K562 (cell line): Measurements from ENCODE around the gene TBRG1. TPM values are rescaled to one million over a fixed set of nuclear protein-coding genes. Genes with fewer than 3 reads are reported as not detected.

Experiments
- EZH2 ChIP-seq: IDR thresholded peaks from 2 replicates; pipeline ENCODE4 v1.6.1; 2012; ENCODE audit warnings: low read depth, mild to moderate bottlenecking, inconsistent platforms, low read length, borderline replicate concordance
- HDAC8 ChIP-seq: fragments of 450-650 bp; IDR thresholded peaks from 2 replicates; pipeline ENCODE4 v1.6.1; 2016; ENCODE audit warnings: mild to moderate bottlenecking, missing genetic modification characterization, moderate library complexity, missing compliant biosample characterization
- polyA plus RNA-seq, 8 experiments: library from polyadenylated mRNA; depleted of rRNA in 4 of 8; stranded (reverse) in 5 of 8; unstranded in 3 of 8; fragments of >200 nt; fragmentation: Nextera tagmentation in 2 of 8; fragmentation: Illumina TruSeq in 1 of 8; extraction: Ambion mirVana in 2 of 8; extraction: Trizol in 1 of 8; gene quantifications; 2 replicates each; pipeline versions ENCODE4 v1.2.1 to v1.2.3, GENCODE V29; 2011 to 2014; ENCODE audit warnings: inconsistent platforms in 1 of 8, missing spikeins in 1 of 8
- total RNA-seq, 7 experiments: library from RNA; depleted of rRNA in 6 of 7; stranded (reverse); fragments of >200 nt in 6 of 7; fragmentation: Illumina TruSeq in 2 of 7; extraction: Trizol in 2 of 7; gene quantifications; 2 replicates each; pipeline versions ENCODE4 v1.2.1 to v1.2.3, GENCODE V29; 2011 to 2021; ENCODE audit warnings: low replicate concordance in 1 of 7
- TF ChIP-seq, protein P1 (sequence below): fragments of 250-450 bp; sonication (Bioruptor Pico); IDR thresholded peaks from 2 replicates; pipeline ENCODE4 v1.4.0; 2020; ENCODE audit warnings: mild to moderate bottlenecking, moderate library complexity
- TF ChIP-seq, protein P2 (sequence below): fragments of 200-800 bp; sonication (Bioruptor generic); IDR thresholded peaks from 2 replicates; pipeline ENCODE4 v1.6.1; 2017; ENCODE audit warnings: missing genetic modification characterization, missing compliant biosample characterization
- TF ChIP-seq, protein P3 (sequence below): fragments of 250-450 bp; sonication (Bioruptor Pico); IDR thresholded peaks from 2 replicates; pipeline ENCODE4 v1.9.0; 2021; ENCODE audit warnings: mild to moderate bottlenecking, inconsistent platforms
- TF ChIP-seq, protein P4 (sequence below): fragments of 200-600 bp; sonication (generic); IDR thresholded peaks from one replicate; pipeline ENCODE4 v1.6.1; 2012; ENCODE audit warnings: mild to moderate bottlenecking, low read depth, low read length, inconsistent platforms

The TBRG1 gene
- total and polyA plus RNA-seq, 9 of the 15 experiments (the other 6 are each of a cell fraction or from before 2014, with no cell fraction given) = 8.7 to 30.0 (median 20.2) TPM

DNA sequence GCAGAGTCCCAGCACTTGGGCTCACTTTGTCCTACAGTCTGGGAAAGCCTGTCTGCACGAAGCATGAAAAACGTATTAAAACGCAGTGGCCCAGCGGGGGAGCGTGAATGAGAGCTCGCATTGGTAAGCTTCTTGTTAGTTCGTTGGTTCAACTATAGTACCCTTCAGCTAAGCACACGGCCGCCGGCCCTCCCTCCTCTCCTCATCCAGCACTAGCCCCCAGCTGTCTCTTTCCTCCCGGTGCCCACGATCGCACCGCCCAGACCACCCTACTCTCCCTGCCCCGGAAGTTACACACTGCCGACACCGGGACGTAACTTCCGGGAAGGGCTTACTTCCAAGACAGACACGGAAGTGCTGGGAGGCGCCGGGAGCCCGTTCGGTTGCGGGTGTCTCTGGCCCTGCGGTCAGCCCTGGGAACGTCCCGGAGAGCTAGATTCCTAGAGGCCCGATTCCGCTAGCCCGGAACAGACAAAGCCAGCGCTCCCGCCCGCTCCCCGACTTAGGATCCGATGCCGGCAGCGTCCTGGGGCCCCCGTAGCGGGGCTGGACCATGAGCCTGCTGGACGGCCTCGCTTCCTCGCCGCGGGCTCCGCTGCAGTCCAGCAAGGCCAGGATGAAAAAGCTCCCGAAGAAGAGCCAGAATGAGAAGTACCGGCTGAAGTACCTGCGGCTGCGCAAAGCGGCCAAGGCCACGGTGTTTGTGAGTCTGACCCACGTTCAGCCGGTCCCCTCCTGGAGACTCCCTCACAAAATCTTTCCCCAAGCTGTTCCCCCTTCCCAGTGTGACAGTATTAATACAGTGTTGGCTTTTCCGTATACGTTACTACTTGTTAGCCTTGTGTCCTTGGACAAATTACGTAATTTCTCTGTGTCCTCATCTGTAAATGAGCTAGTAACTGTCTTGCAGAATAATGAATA, at the start of gene TBRG1 (continued):
- TF ChIP-seq, protein P1, sequence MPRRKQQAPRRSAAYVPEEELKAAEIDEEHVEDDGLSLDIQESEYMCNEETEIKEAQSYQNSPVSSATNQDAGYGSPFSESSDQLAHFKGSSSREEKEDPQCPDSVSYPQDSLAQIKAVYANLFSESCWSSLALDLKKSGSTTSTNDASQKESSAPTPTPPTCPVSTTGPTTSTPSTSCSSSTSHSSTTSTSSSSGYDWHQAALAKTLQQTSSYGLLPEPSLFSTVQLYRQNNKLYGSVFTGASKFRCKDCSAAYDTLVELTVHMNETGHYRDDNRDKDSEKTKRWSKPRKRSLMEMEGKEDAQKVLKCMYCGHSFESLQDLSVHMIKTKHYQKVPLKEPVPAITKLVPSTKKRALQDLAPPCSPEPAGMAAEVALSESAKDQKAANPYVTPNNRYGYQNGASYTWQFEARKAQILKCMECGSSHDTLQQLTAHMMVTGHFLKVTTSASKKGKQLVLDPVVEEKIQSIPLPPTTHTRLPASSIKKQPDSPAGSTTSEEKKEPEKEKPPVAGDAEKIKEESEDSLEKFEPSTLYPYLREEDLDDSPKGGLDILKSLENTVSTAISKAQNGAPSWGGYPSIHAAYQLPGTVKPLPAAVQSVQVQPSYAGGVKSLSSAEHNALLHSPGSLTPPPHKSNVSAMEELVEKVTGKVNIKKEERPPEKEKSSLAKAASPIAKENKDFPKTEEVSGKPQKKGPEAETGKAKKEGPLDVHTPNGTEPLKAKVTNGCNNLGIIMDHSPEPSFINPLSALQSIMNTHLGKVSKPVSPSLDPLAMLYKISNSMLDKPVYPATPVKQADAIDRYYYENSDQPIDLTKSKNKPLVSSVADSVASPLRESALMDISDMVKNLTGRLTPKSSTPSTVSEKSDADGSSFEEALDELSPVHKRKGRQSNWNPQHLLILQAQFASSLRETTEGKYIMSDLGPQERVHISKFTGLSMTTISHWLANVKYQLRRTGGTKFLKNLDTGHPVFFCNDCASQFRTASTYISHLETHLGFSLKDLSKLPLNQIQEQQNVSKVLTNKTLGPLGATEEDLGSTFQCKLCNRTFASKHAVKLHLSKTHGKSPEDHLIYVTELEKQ (CRISPR knock-in tag) = no peak
- TF ChIP-seq, protein P2, sequence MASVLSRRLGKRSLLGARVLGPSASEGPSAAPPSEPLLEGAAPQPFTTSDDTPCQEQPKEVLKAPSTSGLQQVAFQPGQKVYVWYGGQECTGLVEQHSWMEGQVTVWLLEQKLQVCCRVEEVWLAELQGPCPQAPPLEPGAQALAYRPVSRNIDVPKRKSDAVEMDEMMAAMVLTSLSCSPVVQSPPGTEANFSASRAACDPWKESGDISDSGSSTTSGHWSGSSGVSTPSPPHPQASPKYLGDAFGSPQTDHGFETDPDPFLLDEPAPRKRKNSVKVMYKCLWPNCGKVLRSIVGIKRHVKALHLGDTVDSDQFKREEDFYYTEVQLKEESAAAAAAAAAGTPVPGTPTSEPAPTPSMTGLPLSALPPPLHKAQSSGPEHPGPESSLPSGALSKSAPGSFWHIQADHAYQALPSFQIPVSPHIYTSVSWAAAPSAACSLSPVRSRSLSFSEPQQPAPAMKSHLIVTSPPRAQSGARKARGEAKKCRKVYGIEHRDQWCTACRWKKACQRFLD (CRISPR knock-in tag) = no peak
- TF ChIP-seq HDAC8 (tag) (no peak), EZH2 (no peak)
- TF ChIP-seq, protein P3, sequence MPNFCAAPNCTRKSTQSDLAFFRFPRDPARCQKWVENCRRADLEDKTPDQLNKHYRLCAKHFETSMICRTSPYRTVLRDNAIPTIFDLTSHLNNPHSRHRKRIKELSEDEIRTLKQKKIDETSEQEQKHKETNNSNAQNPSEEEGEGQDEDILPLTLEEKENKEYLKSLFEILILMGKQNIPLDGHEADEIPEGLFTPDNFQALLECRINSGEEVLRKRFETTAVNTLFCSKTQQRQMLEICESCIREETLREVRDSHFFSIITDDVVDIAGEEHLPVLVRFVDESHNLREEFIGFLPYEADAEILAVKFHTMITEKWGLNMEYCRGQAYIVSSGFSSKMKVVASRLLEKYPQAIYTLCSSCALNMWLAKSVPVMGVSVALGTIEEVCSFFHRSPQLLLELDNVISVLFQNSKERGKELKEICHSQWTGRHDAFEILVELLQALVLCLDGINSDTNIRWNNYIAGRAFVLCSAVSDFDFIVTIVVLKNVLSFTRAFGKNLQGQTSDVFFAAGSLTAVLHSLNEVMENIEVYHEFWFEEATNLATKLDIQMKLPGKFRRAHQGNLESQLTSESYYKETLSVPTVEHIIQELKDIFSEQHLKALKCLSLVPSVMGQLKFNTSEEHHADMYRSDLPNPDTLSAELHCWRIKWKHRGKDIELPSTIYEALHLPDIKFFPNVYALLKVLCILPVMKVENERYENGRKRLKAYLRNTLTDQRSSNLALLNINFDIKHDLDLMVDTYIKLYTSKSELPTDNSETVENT (CRISPR knock-in tag) = no peak
- TF ChIP-seq, protein P4, sequence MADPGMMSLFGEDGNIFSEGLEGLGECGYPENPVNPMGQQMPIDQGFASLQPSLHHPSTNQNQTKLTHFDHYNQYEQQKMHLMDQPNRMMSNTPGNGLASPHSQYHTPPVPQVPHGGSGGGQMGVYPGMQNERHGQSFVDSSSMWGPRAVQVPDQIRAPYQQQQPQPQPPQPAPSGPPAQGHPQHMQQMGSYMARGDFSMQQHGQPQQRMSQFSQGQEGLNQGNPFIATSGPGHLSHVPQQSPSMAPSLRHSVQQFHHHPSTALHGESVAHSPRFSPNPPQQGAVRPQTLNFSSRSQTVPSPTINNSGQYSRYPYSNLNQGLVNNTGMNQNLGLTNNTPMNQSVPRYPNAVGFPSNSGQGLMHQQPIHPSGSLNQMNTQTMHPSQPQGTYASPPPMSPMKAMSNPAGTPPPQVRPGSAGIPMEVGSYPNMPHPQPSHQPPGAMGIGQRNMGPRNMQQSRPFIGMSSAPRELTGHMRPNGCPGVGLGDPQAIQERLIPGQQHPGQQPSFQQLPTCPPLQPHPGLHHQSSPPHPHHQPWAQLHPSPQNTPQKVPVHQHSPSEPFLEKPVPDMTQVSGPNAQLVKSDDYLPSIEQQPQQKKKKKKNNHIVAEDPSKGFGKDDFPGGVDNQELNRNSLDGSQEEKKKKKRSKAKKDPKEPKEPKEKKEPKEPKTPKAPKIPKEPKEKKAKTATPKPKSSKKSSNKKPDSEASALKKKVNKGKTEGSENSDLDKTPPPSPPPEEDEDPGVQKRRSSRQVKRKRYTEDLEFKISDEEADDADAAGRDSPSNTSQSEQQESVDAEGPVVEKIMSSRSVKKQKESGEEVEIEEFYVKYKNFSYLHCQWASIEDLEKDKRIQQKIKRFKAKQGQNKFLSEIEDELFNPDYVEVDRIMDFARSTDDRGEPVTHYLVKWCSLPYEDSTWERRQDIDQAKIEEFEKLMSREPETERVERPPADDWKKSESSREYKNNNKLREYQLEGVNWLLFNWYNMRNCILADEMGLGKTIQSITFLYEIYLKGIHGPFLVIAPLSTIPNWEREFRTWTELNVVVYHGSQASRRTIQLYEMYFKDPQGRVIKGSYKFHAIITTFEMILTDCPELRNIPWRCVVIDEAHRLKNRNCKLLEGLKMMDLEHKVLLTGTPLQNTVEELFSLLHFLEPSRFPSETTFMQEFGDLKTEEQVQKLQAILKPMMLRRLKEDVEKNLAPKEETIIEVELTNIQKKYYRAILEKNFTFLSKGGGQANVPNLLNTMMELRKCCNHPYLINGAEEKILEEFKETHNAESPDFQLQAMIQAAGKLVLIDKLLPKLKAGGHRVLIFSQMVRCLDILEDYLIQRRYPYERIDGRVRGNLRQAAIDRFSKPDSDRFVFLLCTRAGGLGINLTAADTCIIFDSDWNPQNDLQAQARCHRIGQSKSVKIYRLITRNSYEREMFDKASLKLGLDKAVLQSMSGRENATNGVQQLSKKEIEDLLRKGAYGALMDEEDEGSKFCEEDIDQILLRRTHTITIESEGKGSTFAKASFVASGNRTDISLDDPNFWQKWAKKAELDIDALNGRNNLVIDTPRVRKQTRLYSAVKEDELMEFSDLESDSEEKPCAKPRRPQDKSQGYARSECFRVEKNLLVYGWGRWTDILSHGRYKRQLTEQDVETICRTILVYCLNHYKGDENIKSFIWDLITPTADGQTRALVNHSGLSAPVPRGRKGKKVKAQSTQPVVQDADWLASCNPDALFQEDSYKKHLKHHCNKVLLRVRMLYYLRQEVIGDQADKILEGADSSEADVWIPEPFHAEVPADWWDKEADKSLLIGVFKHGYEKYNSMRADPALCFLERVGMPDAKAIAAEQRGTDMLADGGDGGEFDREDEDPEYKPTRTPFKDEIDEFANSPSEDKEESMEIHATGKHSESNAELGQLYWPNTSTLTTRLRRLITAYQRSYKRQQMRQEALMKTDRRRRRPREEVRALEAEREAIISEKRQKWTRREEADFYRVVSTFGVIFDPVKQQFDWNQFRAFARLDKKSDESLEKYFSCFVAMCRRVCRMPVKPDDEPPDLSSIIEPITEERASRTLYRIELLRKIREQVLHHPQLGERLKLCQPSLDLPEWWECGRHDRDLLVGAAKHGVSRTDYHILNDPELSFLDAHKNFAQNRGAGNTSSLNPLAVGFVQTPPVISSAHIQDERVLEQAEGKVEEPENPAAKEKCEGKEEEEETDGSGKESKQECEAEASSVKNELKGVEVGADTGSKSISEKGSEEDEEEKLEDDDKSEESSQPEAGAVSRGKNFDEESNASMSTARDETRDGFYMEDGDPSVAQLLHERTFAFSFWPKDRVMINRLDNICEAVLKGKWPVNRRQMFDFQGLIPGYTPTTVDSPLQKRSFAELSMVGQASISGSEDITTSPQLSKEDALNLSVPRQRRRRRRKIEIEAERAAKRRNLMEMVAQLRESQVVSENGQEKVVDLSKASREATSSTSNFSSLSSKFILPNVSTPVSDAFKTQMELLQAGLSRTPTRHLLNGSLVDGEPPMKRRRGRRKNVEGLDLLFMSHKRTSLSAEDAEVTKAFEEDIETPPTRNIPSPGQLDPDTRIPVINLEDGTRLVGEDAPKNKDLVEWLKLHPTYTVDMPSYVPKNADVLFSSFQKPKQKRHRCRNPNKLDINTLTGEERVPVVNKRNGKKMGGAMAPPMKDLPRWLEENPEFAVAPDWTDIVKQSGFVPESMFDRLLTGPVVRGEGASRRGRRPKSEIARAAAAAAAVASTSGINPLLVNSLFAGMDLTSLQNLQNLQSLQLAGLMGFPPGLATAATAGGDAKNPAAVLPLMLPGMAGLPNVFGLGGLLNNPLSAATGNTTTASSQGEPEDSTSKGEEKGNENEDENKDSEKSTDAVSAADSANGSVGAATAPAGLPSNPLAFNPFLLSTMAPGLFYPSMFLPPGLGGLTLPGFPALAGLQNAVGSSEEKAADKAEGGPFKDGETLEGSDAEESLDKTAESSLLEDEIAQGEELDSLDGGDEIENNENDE = no peak
